Cardiac muscle cell (in vitro differentiated cells and primary cell): Measurements from ENCODE around the gene TTI1. TPM values are rescaled to one million over a fixed set of nuclear protein-coding genes. Genes with fewer than 3 reads are reported as not detected.

Experiments
- DNase-seq, 2 donors: peaks; one replicate each; pipeline versions ENCODE4 v3.0.0 to v3.0.0-alpha.2; 2010 to 2017; ENCODE audit warnings: low read depth in 1 of 2, low spot score in 1 of 2
- H3K27ac ChIP-seq: fragments of 200-600 bp; sonication (generic); 2 replicates; pipeline ENCODE4 v1.5.1; 2016
- H3K27me3 ChIP-seq: fragments of 200-600 bp; sonication (generic); 2 replicates; pipeline ENCODE4 v1.6.0; 2016; ENCODE audit warnings: control low read depth
- H3K36me3 ChIP-seq: fragments of 200-600 bp; sonication (generic); 2 replicates; pipeline ENCODE4 v1.5.1; 2016; ENCODE audit warnings: control low read depth
- H3K4me1 ChIP-seq: fragments of 200-600 bp; sonication (generic); 2 replicates; pipeline ENCODE4 v1.8.1; 2017; ENCODE audit warnings: low read depth, mild to moderate bottlenecking, mixed run types
- H3K4me3 ChIP-seq: fragments of 200-600 bp; sonication (generic); 2 replicates; pipeline ENCODE4 v1.5.1; 2016; ENCODE audit warnings: mild to moderate bottlenecking
- H3K9me3 ChIP-seq: fragments of 200-600 bp; sonication (generic); 2 replicates; pipeline ENCODE4 v1.5.1; 2017; ENCODE audit warnings: low read depth, mild to moderate bottlenecking, control low read depth
- CTCF ChIP-seq: IDR thresholded peaks from 2 replicates; pipeline ENCODE4 v1.5.1; 2012; ENCODE audit warnings: low read depth, mild to moderate bottlenecking, low read length
- polyA plus RNA-seq: library from polyadenylated mRNA; unstranded; fragments of >200 nt; fragmentation: Nextera tagmentation; extraction: Ambion mirVana; gene quantifications from 2 replicates; pipeline ENCODE4 v1.2.1, GENCODE V29; 2016
- total RNA-seq: library from RNA; depleted of rRNA; stranded (reverse); fragments of >200 nt; gene quantifications from 2 replicates; pipeline ENCODE4 v1.2.3, GENCODE V29; 2016

The TTI1 gene
- total and polyA plus RNA-seq, 2 experiments from 2014 or later, result 23.0 to 23.1 TPM

- H3K27me3 ChIP-seq, result no peaks in the 10 kb centered on the region
- no peak overlapping the region for H3K4me3 ChIP-seq
- TF ChIP-seq CTCF, result no peak
- no peaks in the 10 kb centered on the region for H3K4me1 ChIP-seq
- DNase-seq, result peak in 1 of 2 donors; percentile 47
- peaks cover 49% of the 10 kb centered on the region for H3K36me3 ChIP-seq
- H3K9me3 ChIP-seq, result no peaks in the 10 kb centered on the region
- peak overlapping the region; percentile 64 for H3K27ac ChIP-seq
These were observed 27.3 kb upstream of the TTI1 start for GRCh38 chr20:38060536-38060935.

- Histone ChIP-seq H3K9me3 (no peaks in the 10 kb centered on the region), H3K4me1 (no peaks in the 10 kb centered on the region), H3K27ac (no peak overlapping the region), H3K36me3 (peaks cover 46% of the 10 kb centered on the region), H3K27me3 (no peaks in the 10 kb centered on the region), H3K4me3 (no peak overlapping the region)
- TF ChIP-seq CTCF, result no peak
- no peak for DNase-seq
These were observed 26.6 kb upstream of the TTI1 start for GRCh38 chr20:38059832-38060231.

- Histone ChIP-seq H3K36me3 (peaks cover 30% of the 10 kb centered on the region), H3K27ac (no peak overlapping the region), H3K4me3 (no peak overlapping the region), H3K27me3 (no peaks in the 10 kb centered on the region), H3K9me3 (no peaks in the 10 kb centered on the region), H3K4me1 (peaks cover 18% of the 10 kb centered on the region)
- TF ChIP-seq CTCF, result peak; percentile 87
- peak; percentile 77 to 96 for DNase-seq
These were observed 24.2 kb upstream of the TTI1 start for GRCh38 chr20:38057351-38057972.

- Histone ChIP-seq H3K27ac (no peak overlapping the region), H3K4me1 (peaks cover 19% of the 10 kb centered on the region), H3K27me3 (no peaks in the 10 kb centered on the region), H3K36me3 (peaks cover 26% of the 10 kb centered on the region), H3K4me3 (no peak overlapping the region), H3K9me3 (no peaks in the 10 kb centered on the region)
- no peak for DNase-seq
- TF ChIP-seq CTCF, result no peak
These were observed 22.6 kb upstream of the TTI1 start for GRCh38 chr20:38055848-38056247.

GRCh38 chr20:38055294-38055693 lies 22.0 kb upstream of the TTI1 start:
- Histone ChIP-seq H3K27me3 (no peaks in the 10 kb centered on the region), H3K27ac (no peak overlapping the region), H3K36me3 (peaks cover 30% of the 10 kb centered on the region), H3K4me1 (peaks cover 21% of the 10 kb centered on the region), H3K4me3 (no peak overlapping the region), H3K9me3 (no peaks in the 10 kb centered on the region)
- peak in 1 of 2 donors; percentile 70 for DNase-seq
- no peak for TF ChIP-seq CTCF
